ENCODE results near the gene GLCE. TPM values are rescaled to one million over a fixed set of nuclear protein-coding genes. Genes with fewer than 3 reads are reported as not detected.

GLCE gene
- total RNA-seq, 1 experiment from 2014 or later, result 12.5 TPM

DNA sequence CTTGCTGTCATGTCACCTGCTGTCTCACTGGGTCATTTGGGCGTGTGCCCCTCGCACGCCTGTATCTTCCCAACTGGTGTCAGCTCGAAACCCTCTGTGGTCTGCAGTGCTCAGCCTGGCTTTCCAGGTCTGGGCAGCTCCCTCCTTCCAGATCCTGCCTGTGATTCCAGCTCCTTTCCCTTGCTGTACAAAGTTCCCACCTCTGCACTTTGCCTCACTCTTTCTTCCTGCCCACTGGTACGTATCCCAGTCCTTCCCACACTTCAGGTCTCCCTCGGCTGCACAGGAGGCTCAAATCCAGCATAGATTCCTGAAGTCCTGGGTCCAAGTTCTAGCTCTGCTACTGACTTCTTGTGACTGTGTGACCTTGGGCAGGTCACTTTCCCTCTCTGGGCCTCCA, 136.2 kb downstream of the GLCE start:
- Mint-ChIP-seq H3K27me3 (ENCODE audit: low read depth) (peaks cover 50% of the 10 kb centered on the region), H3K36me3 (no peaks in the 10 kb centered on the region), H3K27ac (no peak overlapping the region), H3K9me3 (no peaks in the 10 kb centered on the region), H3K4me3 (no peak overlapping the region), H3K4me1 (peaks cover 15% of the 10 kb centered on the region)
- TF ChIP-seq ATF1 (CRISPR knock-in tag; IDR thresholded peaks at IDR 0.05), result no peak
- TF ChIP-seq, protein P1, sequence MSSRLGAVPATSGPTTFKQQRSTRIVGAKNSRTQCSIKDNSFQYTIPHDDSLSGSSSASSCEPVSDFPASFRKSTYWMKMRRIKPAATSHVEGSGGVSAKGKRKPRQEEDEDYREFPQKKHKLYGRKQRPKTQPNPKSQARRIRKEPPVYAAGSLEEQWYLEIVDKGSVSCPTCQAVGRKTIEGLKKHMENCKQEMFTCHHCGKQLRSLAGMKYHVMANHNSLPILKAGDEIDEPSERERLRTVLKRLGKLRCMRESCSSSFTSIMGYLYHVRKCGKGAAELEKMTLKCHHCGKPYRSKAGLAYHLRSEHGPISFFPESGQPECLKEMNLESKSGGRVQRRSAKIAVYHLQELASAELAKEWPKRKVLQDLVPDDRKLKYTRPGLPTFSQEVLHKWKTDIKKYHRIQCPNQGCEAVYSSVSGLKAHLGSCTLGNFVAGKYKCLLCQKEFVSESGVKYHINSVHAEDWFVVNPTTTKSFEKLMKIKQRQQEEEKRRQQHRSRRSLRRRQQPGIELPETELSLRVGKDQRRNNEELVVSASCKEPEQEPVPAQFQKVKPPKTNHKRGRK (CRISPR knock-in tag; IDR thresholded peaks at IDR 0.05; ENCODE audit: borderline replicate concordance), result no peak
- no peak for TF ChIP-seq EMX1 (CRISPR knock-in tag; IDR thresholded peaks at IDR 0.05)
- TF ChIP-seq, protein P2, sequence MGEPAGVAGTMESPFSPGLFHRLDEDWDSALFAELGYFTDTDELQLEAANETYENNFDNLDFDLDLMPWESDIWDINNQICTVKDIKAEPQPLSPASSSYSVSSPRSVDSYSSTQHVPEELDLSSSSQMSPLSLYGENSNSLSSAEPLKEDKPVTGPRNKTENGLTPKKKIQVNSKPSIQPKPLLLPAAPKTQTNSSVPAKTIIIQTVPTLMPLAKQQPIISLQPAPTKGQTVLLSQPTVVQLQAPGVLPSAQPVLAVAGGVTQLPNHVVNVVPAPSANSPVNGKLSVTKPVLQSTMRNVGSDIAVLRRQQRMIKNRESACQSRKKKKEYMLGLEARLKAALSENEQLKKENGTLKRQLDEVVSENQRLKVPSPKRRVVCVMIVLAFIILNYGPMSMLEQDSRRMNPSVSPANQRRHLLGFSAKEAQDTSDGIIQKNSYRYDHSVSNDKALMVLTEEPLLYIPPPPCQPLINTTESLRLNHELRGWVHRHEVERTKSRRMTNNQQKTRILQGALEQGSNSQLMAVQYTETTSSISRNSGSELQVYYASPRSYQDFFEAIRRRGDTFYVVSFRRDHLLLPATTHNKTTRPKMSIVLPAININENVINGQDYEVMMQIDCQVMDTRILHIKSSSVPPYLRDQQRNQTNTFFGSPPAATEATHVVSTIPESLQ (CRISPR knock-in tag; IDR thresholded peaks at IDR 0.05), result no peak
- TF ChIP-seq, protein P3, sequence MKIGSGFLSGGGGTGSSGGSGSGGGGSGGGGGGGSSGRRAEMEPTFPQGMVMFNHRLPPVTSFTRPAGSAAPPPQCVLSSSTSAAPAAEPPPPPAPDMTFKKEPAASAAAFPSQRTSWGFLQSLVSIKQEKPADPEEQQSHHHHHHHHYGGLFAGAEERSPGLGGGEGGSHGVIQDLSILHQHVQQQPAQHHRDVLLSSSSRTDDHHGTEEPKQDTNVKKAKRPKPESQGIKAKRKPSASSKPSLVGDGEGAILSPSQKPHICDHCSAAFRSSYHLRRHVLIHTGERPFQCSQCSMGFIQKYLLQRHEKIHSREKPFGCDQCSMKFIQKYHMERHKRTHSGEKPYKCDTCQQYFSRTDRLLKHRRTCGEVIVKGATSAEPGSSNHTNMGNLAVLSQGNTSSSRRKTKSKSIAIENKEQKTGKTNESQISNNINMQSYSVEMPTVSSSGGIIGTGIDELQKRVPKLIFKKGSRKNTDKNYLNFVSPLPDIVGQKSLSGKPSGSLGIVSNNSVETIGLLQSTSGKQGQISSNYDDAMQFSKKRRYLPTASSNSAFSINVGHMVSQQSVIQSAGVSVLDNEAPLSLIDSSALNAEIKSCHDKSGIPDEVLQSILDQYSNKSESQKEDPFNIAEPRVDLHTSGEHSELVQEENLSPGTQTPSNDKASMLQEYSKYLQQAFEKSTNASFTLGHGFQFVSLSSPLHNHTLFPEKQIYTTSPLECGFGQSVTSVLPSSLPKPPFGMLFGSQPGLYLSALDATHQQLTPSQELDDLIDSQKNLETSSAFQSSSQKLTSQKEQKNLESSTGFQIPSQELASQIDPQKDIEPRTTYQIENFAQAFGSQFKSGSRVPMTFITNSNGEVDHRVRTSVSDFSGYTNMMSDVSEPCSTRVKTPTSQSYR (CRISPR knock-in tag; IDR thresholded peaks at IDR 0.05), result no peak
- TF ChIP-seq, protein P4, sequence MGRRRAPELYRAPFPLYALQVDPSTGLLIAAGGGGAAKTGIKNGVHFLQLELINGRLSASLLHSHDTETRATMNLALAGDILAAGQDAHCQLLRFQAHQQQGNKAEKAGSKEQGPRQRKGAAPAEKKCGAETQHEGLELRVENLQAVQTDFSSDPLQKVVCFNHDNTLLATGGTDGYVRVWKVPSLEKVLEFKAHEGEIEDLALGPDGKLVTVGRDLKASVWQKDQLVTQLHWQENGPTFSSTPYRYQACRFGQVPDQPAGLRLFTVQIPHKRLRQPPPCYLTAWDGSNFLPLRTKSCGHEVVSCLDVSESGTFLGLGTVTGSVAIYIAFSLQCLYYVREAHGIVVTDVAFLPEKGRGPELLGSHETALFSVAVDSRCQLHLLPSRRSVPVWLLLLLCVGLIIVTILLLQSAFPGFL (CRISPR knock-in tag; IDR thresholded peaks at IDR 0.05; ENCODE audit: borderline replicate concordance), result no peak
- TF ChIP-seq NR1H2 (CRISPR knock-in tag; IDR thresholded peaks at IDR 0.05), result no peak
- TF ChIP-seq CREB1 (CRISPR knock-in tag; IDR thresholded peaks at IDR 0.05), result no peak
- TF ChIP-seq, protein P5, sequence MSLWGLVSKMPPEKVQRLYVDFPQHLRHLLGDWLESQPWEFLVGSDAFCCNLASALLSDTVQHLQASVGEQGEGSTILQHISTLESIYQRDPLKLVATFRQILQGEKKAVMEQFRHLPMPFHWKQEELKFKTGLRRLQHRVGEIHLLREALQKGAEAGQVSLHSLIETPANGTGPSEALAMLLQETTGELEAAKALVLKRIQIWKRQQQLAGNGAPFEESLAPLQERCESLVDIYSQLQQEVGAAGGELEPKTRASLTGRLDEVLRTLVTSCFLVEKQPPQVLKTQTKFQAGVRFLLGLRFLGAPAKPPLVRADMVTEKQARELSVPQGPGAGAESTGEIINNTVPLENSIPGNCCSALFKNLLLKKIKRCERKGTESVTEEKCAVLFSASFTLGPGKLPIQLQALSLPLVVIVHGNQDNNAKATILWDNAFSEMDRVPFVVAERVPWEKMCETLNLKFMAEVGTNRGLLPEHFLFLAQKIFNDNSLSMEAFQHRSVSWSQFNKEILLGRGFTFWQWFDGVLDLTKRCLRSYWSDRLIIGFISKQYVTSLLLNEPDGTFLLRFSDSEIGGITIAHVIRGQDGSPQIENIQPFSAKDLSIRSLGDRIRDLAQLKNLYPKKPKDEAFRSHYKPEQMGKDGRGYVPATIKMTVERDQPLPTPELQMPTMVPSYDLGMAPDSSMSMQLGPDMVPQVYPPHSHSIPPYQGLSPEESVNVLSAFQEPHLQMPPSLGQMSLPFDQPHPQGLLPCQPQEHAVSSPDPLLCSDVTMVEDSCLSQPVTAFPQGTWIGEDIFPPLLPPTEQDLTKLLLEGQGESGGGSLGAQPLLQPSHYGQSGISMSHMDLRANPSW (CRISPR knock-in tag; conservative IDR thresholded peaks at IDR 0.05; ENCODE audit: low read depth), result no peak
- TF ChIP-seq, protein P6, sequence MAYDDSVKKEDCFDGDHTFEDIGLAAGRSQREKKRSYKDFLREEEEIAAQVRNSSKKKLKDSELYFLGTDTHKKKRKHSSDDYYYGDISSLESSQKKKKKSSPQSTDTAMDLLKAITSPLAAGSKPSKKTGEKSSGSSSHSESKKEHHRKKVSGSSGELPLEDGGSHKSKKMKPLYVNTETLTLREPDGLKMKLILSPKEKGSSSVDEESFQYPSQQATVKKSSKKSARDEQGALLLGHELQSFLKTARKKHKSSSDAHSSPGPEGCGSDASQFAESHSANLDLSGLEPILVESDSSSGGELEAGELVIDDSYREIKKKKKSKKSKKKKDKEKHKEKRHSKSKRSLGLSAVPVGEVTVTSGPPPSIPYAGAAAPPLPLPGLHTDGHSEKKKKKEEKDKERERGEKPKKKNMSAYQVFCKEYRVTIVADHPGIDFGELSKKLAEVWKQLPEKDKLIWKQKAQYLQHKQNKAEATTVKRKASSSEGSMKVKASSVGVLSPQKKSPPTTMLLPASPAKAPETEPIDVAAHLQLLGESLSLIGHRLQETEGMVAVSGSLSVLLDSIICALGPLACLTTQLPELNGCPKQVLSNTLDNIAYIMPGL (CRISPR knock-in tag; IDR thresholded peaks at IDR 0.05), result no peak
- no peak for TF ChIP-seq RORB (CRISPR knock-in tag; IDR thresholded peaks at IDR 0.05)
- no peak for TF ChIP-seq SOX15 (CRISPR knock-in tag; IDR thresholded peaks at IDR 0.05)
- no peak for TF ChIP-seq TEAD4 (CRISPR knock-in tag; IDR thresholded peaks at IDR 0.05)
- TF ChIP-seq ZBTB21 (CRISPR knock-in tag; IDR thresholded peaks at IDR 0.05; ENCODE audit: borderline replicate concordance), result no peak
- no peak for DNase-seq (ENCODE audit: low spot score)
- ChIA-PET CTCF (interaction anchor here (1.6 kb wide), 1 partner anchor 98 kb away, joined by 4 read pairs; no protein-coding TSS in a partner anchor), POLR2A (no interaction called here)
- no peak for ATAC-seq

All from WTC11 (cell line).